Stimulated activated CD8-positive, alpha-beta memory T cell treated with anti-CD3 and anti-CD28 coated beads, Interleukin-12 subunit alpha, Interleukin-12 subunit beta, amount 100 ng/mL, for 24 hours (primary cell): ENCODE results near the gene FLVCR1.

Experiments
- DNase-seq: peaks from one replicate; pipeline ENCODE4 v3.0.0-alpha.2; 2020; ENCODE audit errors: extremely low read depth

Gene FLVCR1

DNA sequence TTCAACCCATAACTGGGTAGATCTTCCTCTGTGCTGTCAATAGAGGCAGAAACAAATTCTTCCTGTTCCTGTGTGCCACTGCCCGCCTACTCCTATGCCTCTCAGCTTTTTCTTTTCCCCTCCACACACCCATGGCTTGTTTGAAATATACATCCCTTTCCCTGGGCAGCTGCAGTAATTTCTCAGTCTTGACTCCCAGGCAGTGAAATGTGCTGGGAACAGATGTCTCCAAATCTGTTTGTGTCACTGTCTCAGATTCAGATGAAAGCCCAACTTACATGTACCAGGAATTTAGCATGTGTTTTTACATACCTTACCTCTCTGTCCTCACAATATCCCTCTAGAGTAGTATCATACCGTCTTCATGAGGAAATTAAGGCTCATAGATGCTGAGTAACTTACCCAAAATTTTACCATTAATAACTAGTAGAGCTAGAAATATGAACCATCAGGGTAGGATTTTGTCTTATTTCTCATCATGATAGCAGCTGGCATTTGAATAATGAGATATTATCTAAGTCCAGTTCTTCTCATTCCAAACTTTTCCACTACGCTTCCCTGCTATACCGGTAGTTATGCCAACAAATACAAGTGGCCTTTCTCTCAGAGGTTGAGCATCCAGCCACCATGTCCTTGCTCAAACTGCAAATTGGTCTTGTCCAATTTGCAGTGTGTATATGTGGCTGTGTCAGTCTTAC lies 87.5 kb downstream of the FLVCR1 start:
- no peak for DNase-seq

DNA sequence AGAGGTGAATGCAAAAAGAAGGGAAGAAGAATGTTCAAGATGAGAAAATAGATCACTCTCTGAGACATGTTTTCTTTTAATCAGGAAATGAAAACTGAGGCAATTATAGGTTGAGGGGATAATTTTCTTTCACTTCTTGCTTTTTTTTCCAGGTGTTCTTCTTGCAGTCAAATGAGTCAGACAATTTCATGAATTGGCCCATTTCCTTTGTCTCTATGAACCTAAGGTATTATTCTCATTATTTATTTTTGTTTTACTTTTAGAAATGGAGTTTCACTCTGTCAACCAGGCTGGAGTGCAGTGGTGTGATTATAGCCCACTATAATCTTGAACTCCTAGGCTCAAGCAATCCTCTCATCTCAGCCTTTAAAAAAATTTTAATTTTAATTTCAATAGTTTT lies 88.8 kb downstream of the FLVCR1 start:
- DNase-seq = no peak
